K562 (cell line): ENCODE measurements around the gene TRAPPC2L. TPM values are rescaled to one million over a fixed set of nuclear protein-coding genes. Genes with fewer than 3 reads are reported as not detected.

Source experiments
- ATAC-seq: fragments of 200-7000 bp; cut with Tn5 transposase; 3 replicates; pipeline ENCODE4 v1.9.1; 2020; ENCODE audit warnings: moderate library complexity
- BruUV-seq: library from RNA; stranded (reverse); fragments of 400-500 nt; replicated peaks from 2 replicates; lab custom pipeline; 2021; lab: Mats Ljungman, UMichigan
- CTCF ChIA-PET: fragments of 300-600 bp; formaldehyde crosslinking; extraction: SDS; loops from one replicate; lab custom pipeline; 2021; ENCODE audit warnings: low intra/inter-chr PET ratio; lab: Yijun Ruan, JAX
- POLR2A ChIA-PET: fragments of 300-600, 350-650 bp; sonication (Branson Sonifier 250); formaldehyde crosslinking; extraction: SDS; loops from one replicate; lab custom pipeline; 2021; ENCODE audit warnings: antibody characterized with exemption, inconsistent platforms; lab: Yijun Ruan, JAX
- DNase-seq, 4 experiments: peaks; one replicate each; pipeline versions ENCODE4 v3.0.0 to v3.0.0-alpha.2; 2011 to 2018; ENCODE audit warnings: low spot score in 3 of 4, mixed read lengths in 3 of 4; ENCODE audit errors: extremely low read depth in 1 of 4
- FAIRE-seq: peaks from 2 replicates; lab custom pipeline; 2011; peaks lifted over from hg19 to GRCh38; lab: Jason Lieb, UNC
- H2AFZ ChIP-seq: 2 replicates; pipeline ENCODE4 v1.6.0; 2011; ENCODE audit warnings: low read depth, low read length, control low read depth, inconsistent platforms
- H3K27ac ChIP-seq: fragments of 200-600 bp; 3 replicates; pipeline ENCODE4 v1.8.0; 2011; ENCODE audit warnings: low read depth, mild to moderate bottlenecking, control low read depth, inconsistent platforms, low read length, moderate library complexity, mixed read lengths; ENCODE audit errors: extremely low read depth
- H3K27me3 ChIP-seq, 2 experiments: fragments of 300-600 bp in 1 of 2; 2 replicates in 1 of 2; 3 replicates in 1 of 2; pipeline versions ENCODE4 v1.6.0 to v1.8.0; 2011; ENCODE audit warnings: inconsistent platforms in 2 of 2, low read length in 2 of 2, mild to moderate bottlenecking in 1 of 2, mixed read lengths in 1 of 2, moderate library complexity in 1 of 2; ENCODE audit not compliant: control insufficient read depth in 2 of 2, insufficient read depth in 2 of 2
- H3K36me3 ChIP-seq: fragments of 300-600 bp; 3 replicates; pipeline ENCODE4 v1.8.0; 2011; ENCODE audit warnings: mild to moderate bottlenecking, low read length, inconsistent platforms; ENCODE audit not compliant: control insufficient read depth, insufficient read depth
- H3K4me1 ChIP-seq, 2 experiments: fragments of 200-600 bp in 1 of 2; replicated peaks in 1 of 2; 2 replicates in 1 of 2; 3 replicates in 1 of 2; pipeline versions ENCODE4 v1.5.1 to v1.8.0; 2011; ENCODE audit warnings: inconsistent platforms in 2 of 2, low read length in 2 of 2, mild to moderate bottlenecking in 1 of 2, mixed read lengths in 1 of 2, moderate library complexity in 1 of 2; ENCODE audit not compliant: control insufficient read depth in 2 of 2, insufficient read depth in 2 of 2
- H3K4me2 ChIP-seq: 2 replicates; pipeline ENCODE4 v1.6.1; 2011; ENCODE audit warnings: low read length, control low read depth, inconsistent platforms, mixed read lengths; ENCODE audit not compliant: insufficient read depth
- H3K4me3 ChIP-seq: fragments of 200-600 bp; sonication (generic), shearing (Covaris generic); 2 replicates; pipeline ENCODE4 v1.5.1; 2016; ENCODE audit warnings: control low read depth, inconsistent platforms
- H3K79me2 ChIP-seq: fragments of 200-600 bp; 3 replicates; pipeline ENCODE4 v1.8.0; 2011; ENCODE audit warnings: low read length, inconsistent platforms; ENCODE audit not compliant: control insufficient read depth, insufficient read depth
- H3K9ac ChIP-seq, 2 experiments: 2 replicates each; pipeline versions ENCODE4 v1.6.0 to v1.6.1; 2011; ENCODE audit warnings: low read depth in 2 of 2, low read length in 2 of 2, control low read depth in 1 of 2, inconsistent platforms in 1 of 2, mild to moderate bottlenecking in 1 of 2, mixed read lengths in 1 of 2; ENCODE audit not compliant: insufficient read depth in 1 of 2
- H3K9me1 ChIP-seq: one replicate; pipeline ENCODE4 v1.6.0; 2011; ENCODE audit warnings: inconsistent platforms, mild to moderate bottlenecking, low read length, moderate library complexity; ENCODE audit not compliant: control insufficient read depth, insufficient read depth
- H3K9me3 ChIP-seq: replicated peaks from 2 replicates; pipeline ENCODE4 v1.5.1; 2011; ENCODE audit warnings: low read depth, low read length, inconsistent platforms; ENCODE audit not compliant: control insufficient read depth, insufficient read depth
- H4K20me1 ChIP-seq: replicated peaks from 2 replicates; pipeline ENCODE4 v1.6.1; 2011; ENCODE audit warnings: low read length, inconsistent platforms, mixed read lengths; ENCODE audit not compliant: control insufficient read depth, insufficient read depth
- BDP1 ChIP-seq: IDR thresholded peaks from 3 replicates; pipeline ENCODE4 v1.6.1; 2011; ENCODE audit not compliant: insufficient read length, insufficient read depth
- MBD2 ChIP-seq: sonication (generic); IDR thresholded peaks from 2 replicates; pipeline ENCODE4 v1.6.1; 2016; ENCODE audit warnings: low read depth, borderline replicate concordance
- MCM5 ChIP-seq: fragments of 450-650 bp; IDR thresholded peaks from 2 replicates; pipeline ENCODE4 v1.6.1; 2016; ENCODE audit warnings: low read depth
- MTA2 ChIP-seq: fragments of 450-650 bp; IDR thresholded peaks from 2 replicates; pipeline ENCODE4 v1.6.1; 2016; ENCODE audit warnings: low read depth
- POLR2A ChIP-seq: fragments of 450-650 bp; conservative IDR thresholded peaks from 2 replicates; pipeline ENCODE4 v1.6.1; 2016
- POLR2AphosphoS2 ChIP-seq: IDR thresholded peaks from 2 replicates; pipeline ENCODE4 v1.6.1; 2012; ENCODE audit warnings: low read length, improper control_type of control experiment
- POLR2B ChIP-seq: fragments of 450-650 bp; IDR thresholded peaks from 2 replicates; pipeline ENCODE4 v1.6.1; 2018; ENCODE audit warnings: low read depth; ENCODE audit not compliant: partially characterized antibody
- POLR2G ChIP-seq: fragments of 200-400 bp; formaldehyde crosslinking; IDR thresholded peaks from 2 replicates; pipeline ENCODE4 v1.6.1; 2017; ENCODE audit warnings: low read depth, mild to moderate bottlenecking, antibody characterized with exemption, low read length, moderate library complexity
- PRMT5 ChIP-seq: sonication (generic); formaldehyde crosslinking; IDR thresholded peaks from 2 replicates; pipeline ENCODE4 v1.5.0; 2020; ENCODE audit warnings: missing genetic modification reagents
- PTBP1 ChIP-seq: fragments of 200-400 bp; formaldehyde crosslinking; IDR thresholded peaks from 2 replicates; pipeline ENCODE4 v1.6.1; 2017; ENCODE audit warnings: low read depth, low read length
- RBM22 ChIP-seq: fragments of 200-400 bp; formaldehyde crosslinking; IDR thresholded peaks from 2 replicates; pipeline ENCODE4 v1.6.1; 2018; ENCODE audit warnings: low read length, low read depth; ENCODE audit not compliant: poor library complexity, severe bottlenecking
- SRF ChIP-seq, 2 experiments: fragments of 250-450, 450-650 bp in 1 of 2; sonication (Bioruptor Pico) in 1 of 2; sonication (generic) in 1 of 2; formaldehyde crosslinking; IDR thresholded peaks; 2 replicates each; pipeline versions ENCODE4 v1.5.0 to v1.5.1; 2020 to 2022; ENCODE audit warnings: mild to moderate bottlenecking in 1 of 2, missing genetic modification reagents in 1 of 2
- SUPT5H ChIP-seq: fragments of 450-650 bp; IDR thresholded peaks from 2 replicates; pipeline ENCODE4 v1.6.1; 2016
- ZBTB7A ChIP-seq: IDR thresholded peaks from 2 replicates; pipeline ENCODE4 v1.6.1; 2011; ENCODE audit warnings: low read depth, mild to moderate bottlenecking, low read length, moderate library complexity, borderline replicate concordance; ENCODE audit not compliant: control insufficient read depth
- ZC3H4 ChIP-seq: sonication (generic); formaldehyde crosslinking; IDR thresholded peaks from 2 replicates; pipeline ENCODE4 v1.9.0; 2021; ENCODE audit warnings: missing genetic modification reagents, borderline replicate concordance
- ZNF586 ChIP-seq: fragments of 450-650 bp; formaldehyde crosslinking; conservative IDR thresholded peaks from 2 replicates; pipeline ENCODE4 v1.4.0; 2020; ENCODE audit warnings: mild to moderate bottlenecking, moderate library complexity
- WGBS: fragments of 100-300 bp; shearing (Covaris generic); methylation state at CpG from one replicate; pipeline ENCODE4 v1.1.6; 2016; ENCODE audit warnings: low coverage, mixed read lengths; ENCODE audit not compliant: insufficient coverage; ENCODE audit errors: missing lambda C conversion rate; 5-methylcytosine and 5-hydroxymethylcytosine counted together
- in situ Hi-C: fragments of 300-500 bp; cut with MboI; formaldehyde crosslinking; loops from 4 replicates; pipeline ENCODE4 v1.15.0; 2018; ENCODE audit warnings: inconsistent platforms, mixed read lengths
- intact Hi-C: fragments of 100-400 bp; cut with micrococcal nuclease; formaldehyde crosslinking; loops from 2 replicates; pipeline ENCODE4 v1.14.2; 2022
- polyA plus RNA-seq, 8 experiments: library from polyadenylated mRNA; depleted of rRNA in 4 of 8; stranded (reverse) in 5 of 8; unstranded in 3 of 8; fragments of >200 nt; fragmentation: Nextera tagmentation in 2 of 8; fragmentation: Illumina TruSeq in 1 of 8; extraction: Ambion mirVana in 2 of 8; extraction: Trizol in 1 of 8; gene quantifications; 2 replicates each; pipeline versions ENCODE4 v1.2.1 to v1.2.3, GENCODE V29; 2011 to 2014; ENCODE audit warnings: inconsistent platforms in 1 of 8, missing spikeins in 1 of 8
- total RNA-seq, 7 experiments: library from RNA; depleted of rRNA in 6 of 7; stranded (reverse); fragments of >200 nt in 6 of 7; fragmentation: Illumina TruSeq in 2 of 7; extraction: Trizol in 2 of 7; gene quantifications; 2 replicates each; pipeline versions ENCODE4 v1.2.1 to v1.2.3, GENCODE V29; 2011 to 2021; ENCODE audit warnings: low replicate concordance in 1 of 7
- TF ChIP-seq, protein P1 (sequence below): fragments of 450-650 bp; IDR thresholded peaks from 2 replicates; pipeline ENCODE4 v1.7.0; 2016; ENCODE audit warnings: borderline replicate concordance
- TF ChIP-seq, protein P2 (sequence below): sonication (generic); formaldehyde crosslinking; IDR thresholded peaks from 2 replicates; pipeline ENCODE4 v1.8.0; 2022; ENCODE audit warnings: mild to moderate bottlenecking, missing genetic modification reagents

TRAPPC2L gene
- total and polyA plus RNA-seq, 9 of the 15 experiments (the other 6 are each of a cell fraction or from before 2014, with no cell fraction given): 60.4 to 398 (median 97.5) TPM

DNA sequence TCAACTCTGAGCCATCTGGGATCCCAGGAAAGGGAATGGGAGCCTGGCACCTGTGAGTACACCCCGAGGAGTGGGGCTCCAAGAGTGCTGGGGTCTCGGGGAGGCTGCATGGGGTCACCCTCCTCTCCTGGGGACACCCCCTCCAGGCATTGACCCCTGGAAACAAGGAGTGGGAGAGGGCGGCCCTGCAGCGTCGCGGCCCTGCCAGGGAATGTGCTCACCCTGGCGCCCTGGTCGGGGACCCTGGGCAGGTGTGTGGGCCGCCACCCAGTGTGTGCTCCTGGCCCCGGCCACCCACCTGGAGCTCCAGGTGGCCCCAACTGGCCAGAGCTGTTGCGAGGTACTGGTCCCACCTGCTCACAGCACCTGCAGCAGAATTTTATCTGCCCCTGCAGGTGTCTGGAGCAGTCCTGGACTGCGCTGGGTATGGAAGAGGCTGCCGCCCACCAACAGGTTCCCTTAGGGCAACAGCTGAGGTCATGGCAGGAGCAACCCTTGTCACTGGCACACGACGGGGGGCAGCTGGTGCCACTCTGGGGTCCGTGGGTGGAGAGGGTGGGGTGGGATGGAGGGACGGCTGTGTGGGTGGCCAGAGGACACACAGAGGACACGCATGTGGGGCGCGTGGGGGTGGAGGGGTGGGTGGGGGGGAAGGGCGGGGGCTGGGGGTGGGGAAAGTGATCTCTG is 14.9 kb downstream of the TRAPPC2L start (continued):
- TF ChIP-seq ZNF586 (CRISPR knock-in tag): no peak
- no peak for TF ChIP-seq PRMT5 (CRISPR knock-in tag)
- TF ChIP-seq, protein P1, sequence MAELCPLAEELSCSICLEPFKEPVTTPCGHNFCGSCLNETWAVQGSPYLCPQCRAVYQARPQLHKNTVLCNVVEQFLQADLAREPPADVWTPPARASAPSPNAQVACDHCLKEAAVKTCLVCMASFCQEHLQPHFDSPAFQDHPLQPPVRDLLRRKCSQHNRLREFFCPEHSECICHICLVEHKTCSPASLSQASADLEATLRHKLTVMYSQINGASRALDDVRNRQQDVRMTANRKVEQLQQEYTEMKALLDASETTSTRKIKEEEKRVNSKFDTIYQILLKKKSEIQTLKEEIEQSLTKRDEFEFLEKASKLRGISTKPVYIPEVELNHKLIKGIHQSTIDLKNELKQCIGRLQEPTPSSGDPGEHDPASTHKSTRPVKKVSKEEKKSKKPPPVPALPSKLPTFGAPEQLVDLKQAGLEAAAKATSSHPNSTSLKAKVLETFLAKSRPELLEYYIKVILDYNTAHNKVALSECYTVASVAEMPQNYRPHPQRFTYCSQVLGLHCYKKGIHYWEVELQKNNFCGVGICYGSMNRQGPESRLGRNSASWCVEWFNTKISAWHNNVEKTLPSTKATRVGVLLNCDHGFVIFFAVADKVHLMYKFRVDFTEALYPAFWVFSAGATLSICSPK: no peak
- TF ChIP-seq POLR2A: 0 out of 2 replicates have a peak, but pooled peaks have one; percentile 13
- 0 out of 4 replicates have a peak, but pooled peaks of 1 of the 2 experiments have one; percentile 28 for TF ChIP-seq SRF (CRISPR knock-in tag; IDR thresholded peaks at IDR 0.05)
- TF ChIP-seq MTA2: no peak

DNA sequence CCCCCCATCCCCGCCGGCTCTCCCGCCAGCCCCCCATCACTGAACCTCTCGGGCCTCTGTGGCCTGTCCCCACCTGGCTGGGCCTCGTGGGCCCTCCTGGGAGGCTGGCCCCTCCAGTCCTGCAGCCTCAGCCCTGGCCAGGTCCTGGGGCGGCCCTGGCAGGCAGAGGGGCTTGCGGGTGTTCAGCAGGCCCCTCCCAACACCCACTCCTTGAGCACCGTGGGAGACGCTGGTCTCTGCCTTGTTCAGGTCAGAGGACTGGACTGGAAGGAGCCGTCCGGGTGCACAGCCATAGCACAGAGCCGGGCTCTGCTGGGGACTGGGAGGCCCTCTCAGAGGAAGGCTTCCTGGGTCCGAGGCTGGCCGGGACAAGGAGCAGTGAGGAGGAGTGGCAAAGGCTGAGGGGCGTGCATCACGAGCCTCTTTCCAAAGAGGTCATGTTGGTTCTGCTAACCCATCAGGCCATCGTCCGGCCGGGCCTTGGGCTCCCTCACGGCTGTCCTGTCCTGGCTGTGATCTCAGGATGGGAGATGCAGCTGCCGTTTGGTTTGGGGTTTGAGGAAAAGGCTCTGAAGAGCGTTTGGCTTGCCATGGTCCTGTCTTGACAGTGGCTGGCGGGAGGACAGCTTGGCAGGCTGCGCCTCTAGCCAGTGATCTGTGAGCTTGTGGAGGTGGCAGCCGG is 15.9 kb downstream of the TRAPPC2L start:
- Histone ChIP-seq H2AFZ (no peak overlapping the region), H4K20me1 (peaks cover 12% of the 10 kb centered on the region; the same call in 1 of the 2 replicates), H3K4me1 (peaks cover 14 to 62% of the 10 kb centered on the region in 2 experiments; a peak in 4 of 5 replicates), H3K9ac (peak overlapping the region in 1 of 2 experiments; percentile 70; a peak in 2 of 4 replicates), H3K9me1 (peaks cover 9% of the 10 kb centered on the region), H3K27me3 (no peaks in the 10 kb centered on the region), H3K4me3 (no peak overlapping the region), H3K9me3 (no peaks in the 10 kb centered on the region), H3K79me2 (no peaks in the 10 kb centered on the region), H3K36me3 (peaks cover 39% of the 10 kb centered on the region; the same call in 2 of the 3 replicates), H3K4me2 (no peak overlapping the region), H3K27ac (no peak overlapping the region)
- ChIA-PET CTCF (no interaction called here), POLR2A (no interaction called here)
- 39% methylated on average over 19 of the region's 25 CpGs for WGBS
- peak in 2 of 4 experiments; percentile 30 to 36 for DNase-seq
- intact Hi-C loops (no loop called here), in situ Hi-C loops (no loop called here)
- no peak for FAIRE-seq
- BruUV-seq: no TSS peak
- ATAC-seq: peak; percentile 24
- TF ChIP-seq ZBTB7A (0 out of 2 replicates have a peak, but pooled peaks have one; percentile 26), ZC3H4 (CRISPR knock-in tag) (0 out of 2 replicates have a peak, but pooled peaks have one; percentile 57), BDP1 (no peak), POLR2B (peak; percentile 56), PTBP1 (0 out of 2 replicates have a peak, but pooled peaks have one; percentile 67), POLR2AphosphoS2 (peak; percentile 89; the same call in 1 of the 2 replicates), RBM22 (peak; percentile 98), POLR2A (peak; percentile 67), MCM5 (no peak), SUPT5H (peak; percentile 55), MBD2 (peak; percentile 15; the same call in 1 of the 2 replicates), POLR2G (peak; percentile 80)
- TF ChIP-seq, protein P2, sequence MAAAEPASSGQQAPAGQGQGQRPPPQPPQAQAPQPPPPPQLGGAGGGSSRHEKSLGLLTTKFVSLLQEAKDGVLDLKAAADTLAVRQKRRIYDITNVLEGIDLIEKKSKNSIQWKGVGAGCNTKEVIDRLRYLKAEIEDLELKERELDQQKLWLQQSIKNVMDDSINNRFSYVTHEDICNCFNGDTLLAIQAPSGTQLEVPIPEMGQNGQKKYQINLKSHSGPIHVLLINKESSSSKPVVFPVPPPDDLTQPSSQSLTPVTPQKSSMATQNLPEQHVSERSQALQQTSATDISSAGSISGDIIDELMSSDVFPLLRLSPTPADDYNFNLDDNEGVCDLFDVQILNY (CRISPR knock-in tag): 0 out of 2 replicates have a peak, but pooled peaks have one; percentile 6
